Skeletal muscle satellite cell (primary cell): ENCODE measurements around the gene IGFL2.
A peak's percentile ranks its signal among the peaks of the same experiment; 100 is the strongest.
"Not testable (repeated sequence)": the region's sequence is repeated elsewhere in the genome, so short reads cannot be mapped to it uniquely, and the experiment has no call there.

Experiments
- H3K27me3 ChIP-seq: 2 replicates; pipeline ENCODE4 v1.7.0; 2013; ENCODE audit warnings: low read length; ENCODE audit not compliant: control insufficient read depth, insufficient read depth
- H3K36me3 ChIP-seq: 2 replicates; pipeline ENCODE4 v1.7.0; 2013; ENCODE audit warnings: mild to moderate bottlenecking, control low read depth, low read length; ENCODE audit not compliant: insufficient read depth
- H3K4me1 ChIP-seq: 2 replicates; pipeline ENCODE4 v1.7.0; 2013; ENCODE audit warnings: low read length; ENCODE audit not compliant: control insufficient read depth, insufficient read depth
- H3K4me2 ChIP-seq: 2 replicates; pipeline ENCODE4 v1.7.0; 2013; ENCODE audit warnings: mild to moderate bottlenecking, low read length
- H3K4me3 ChIP-seq: 2 replicates; pipeline ENCODE4 v1.7.0; 2013; ENCODE audit warnings: low read length
- H3K9ac ChIP-seq: 2 replicates; pipeline ENCODE4 v1.7.0; 2013; ENCODE audit warnings: mild to moderate bottlenecking, low read depth, low read length, moderate library complexity
- H3K9me3 ChIP-seq: replicated peaks from 2 replicates; pipeline ENCODE4 v1.7.0; 2013; ENCODE audit warnings: mild to moderate bottlenecking, control low read depth, low read length

IGFL2 gene

DNA sequence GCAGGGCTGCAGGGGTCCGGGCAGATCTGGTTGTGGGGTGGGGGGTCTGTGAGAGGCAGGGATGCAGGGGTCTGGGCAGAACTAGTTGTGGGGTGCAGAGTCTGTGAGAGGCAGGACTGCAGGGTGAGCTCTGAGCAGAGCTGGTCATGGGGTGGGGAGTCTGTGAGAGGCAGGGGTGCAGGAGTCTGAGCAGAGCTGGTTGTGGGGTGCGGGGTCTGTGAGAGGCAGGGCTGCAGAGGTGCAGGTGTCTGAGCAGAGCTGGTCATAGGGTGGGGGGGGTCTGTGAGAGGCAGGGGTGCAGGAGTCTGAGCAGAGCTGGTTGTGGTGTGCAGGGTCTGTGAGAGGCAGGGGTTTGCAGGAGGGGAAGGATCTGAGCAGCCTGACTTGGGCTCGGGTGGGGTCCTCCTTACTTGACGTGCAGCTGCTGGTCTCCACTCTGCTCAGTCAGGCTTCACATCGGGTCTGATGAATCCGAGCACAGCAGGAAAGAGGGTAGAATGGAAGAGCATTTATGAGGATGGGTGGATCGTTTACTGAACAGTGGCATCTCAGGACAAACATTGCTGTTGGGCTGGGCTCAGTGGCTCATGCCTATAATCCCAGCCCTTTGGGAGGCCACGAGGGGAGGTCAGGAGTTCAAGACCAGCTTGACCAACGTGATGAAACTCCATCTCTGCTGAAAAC lies 31.2 kb downstream of the IGFL2 start:
- Histone ChIP-seq H3K4me3 (no peak overlapping the region), H3K9me3 (no peaks in the 10 kb centered on the region), H3K4me2 (no peak overlapping the region), H3K36me3 (no peaks in the 10 kb centered on the region), H3K4me1 (peaks cover 15% of the 10 kb centered on the region), H3K9ac (no peak overlapping the region), H3K27me3 (peaks cover 15% of the 10 kb centered on the region)

DNA sequence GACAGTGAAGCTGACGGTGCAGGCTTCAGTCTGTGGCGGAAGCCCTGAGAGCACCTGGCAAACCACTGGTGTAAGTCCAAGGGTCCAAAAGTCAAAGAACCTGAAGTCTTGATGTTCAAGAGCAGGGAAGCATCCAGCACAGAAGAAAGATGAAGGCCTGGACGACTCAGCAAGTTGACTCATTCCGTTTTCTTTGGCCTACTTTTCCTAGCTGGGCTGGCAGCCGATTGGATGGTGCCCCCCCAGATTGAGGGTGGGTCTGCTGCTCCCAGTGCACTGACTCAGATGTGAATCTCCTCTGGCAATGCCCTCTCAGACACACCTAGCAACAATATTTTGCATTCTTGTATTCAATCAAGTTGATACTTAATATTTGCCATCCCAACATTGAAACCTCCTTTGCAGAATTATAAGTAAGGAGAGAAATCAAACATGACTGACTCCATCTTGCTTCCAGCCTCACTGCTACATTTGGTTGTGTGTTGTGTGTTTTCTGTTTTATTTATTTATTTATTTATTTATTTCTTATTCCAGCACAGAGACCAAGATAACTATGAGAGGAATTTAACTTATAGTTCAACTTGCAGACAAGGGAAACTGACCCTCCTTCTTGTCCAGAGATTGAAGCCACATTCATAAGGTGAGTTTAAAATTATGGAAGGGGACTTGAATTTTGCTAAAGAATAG lies 32.8 kb downstream of the IGFL2 start:
- Histone ChIP-seq H3K4me2 (peak overlapping the region; percentile 65), H3K4me3 (no peak overlapping the region), H3K9me3 (no peaks in the 10 kb centered on the region), H3K27me3 (peaks cover 10% of the 10 kb centered on the region), H3K36me3 (no peaks in the 10 kb centered on the region), H3K9ac (peak overlapping the region; percentile 44), H3K4me1 (peaks cover 22% of the 10 kb centered on the region)

DNA sequence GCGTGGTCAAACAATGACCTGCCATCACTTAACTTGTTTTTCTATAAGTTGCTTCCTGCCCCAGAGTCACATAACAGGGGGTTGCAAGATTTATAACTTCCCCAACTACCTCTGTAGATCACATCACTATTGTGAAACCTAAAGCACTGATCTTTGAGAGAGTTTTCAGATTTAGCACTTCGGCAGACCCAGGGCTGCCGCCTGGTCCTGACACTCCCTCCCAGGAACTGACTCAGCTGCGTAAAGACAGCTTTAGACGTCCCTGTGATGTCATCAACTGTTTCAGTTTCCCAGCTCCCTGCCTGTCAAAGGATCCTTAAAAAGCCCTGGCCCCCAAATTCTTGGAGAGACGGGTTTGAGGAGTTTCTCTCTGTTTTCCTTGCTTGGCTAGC lies 33.3 kb downstream of the IGFL2 start:
- H3K9ac ChIP-seq: peak overlapping the region; percentile 44
- peak overlapping the region; percentile 65 for H3K4me2 ChIP-seq
- no peaks in the 10 kb centered on the region for H3K36me3 ChIP-seq
- H3K27me3 ChIP-seq: peaks cover 8% of the 10 kb centered on the region
- peaks cover 22% of the 10 kb centered on the region for H3K4me1 ChIP-seq
- no peak overlapping the region for H3K4me3 ChIP-seq
- H3K9me3 ChIP-seq: no peaks in the 10 kb centered on the region

DNA sequence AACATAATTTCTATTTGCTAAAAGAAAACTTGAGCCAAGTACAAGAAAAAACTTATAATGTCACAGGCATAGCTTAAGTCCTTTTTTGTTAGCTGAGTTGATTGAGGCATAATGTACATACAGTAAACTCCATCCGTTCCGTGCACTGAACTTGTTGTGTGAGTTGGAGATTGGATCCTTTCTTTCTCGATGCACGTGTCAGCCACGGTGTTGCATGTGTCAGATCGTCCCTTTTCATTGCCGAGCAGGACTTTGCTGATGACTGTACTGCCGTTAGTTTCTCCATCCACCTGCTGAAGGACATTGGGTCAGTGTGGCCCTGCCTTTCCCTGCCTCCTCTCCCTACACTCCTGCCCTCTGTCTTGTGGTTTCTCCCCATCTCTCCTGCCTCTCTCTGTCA lies 34.4 kb downstream of the IGFL2 start:
- Histone ChIP-seq H3K9ac (no peak overlapping the region), H3K4me3 (no peak overlapping the region), H3K9me3 (no peaks in the 10 kb centered on the region), H3K4me2 (no peak overlapping the region), H3K4me1 (peaks cover 22% of the 10 kb centered on the region), H3K36me3 (no peaks in the 10 kb centered on the region), H3K27me3 (peaks cover 3% of the 10 kb centered on the region)

DNA sequence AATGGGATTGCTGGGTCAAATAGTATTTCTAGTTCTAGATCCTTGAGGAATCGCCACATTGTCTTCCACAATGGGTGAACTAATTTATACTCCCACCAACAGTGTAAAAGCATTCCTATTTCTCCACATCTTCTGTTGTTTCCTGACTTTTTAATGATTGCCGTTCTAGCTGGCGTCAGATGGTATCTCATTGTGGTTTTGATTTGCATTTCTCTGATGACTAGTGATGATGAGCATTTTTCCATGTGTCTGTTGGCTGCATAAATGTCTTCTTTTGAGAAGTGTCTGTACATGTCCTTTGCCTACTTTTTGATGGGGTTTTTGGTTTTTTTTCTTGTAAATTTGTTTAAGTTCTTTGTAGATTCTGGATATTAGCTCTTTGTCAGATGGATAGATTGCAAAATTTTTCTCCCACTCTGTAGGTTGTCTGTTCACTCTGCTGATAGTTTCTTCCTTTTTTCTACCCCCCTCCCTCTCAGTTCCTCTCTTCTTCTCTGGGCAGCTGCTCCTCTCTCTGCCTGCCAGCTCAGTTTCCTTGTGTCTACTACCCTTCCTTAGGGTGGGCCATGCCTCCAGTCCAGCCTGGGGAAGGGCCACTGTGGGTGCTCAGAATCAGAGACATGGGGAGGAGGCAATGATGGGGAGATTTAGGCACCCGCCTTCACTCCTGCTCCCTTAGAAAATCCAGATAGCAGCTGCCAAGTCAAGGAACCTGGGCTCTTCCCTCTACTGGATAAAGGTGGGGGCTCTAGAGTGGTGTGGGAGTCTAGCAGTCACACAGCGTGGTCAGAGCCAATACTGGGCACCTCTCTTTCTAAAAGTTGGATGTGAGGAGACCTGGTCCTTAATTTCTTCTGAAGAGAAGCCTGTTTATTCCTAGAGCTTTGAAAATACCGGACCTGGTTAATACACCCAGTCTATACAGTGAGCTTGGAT lies 37.0 kb downstream of the IGFL2 start:
- H3K4me2 ChIP-seq: peak overlapping the region; percentile 22
- not testable (repeated sequence) for H3K9me3 ChIP-seq, H3K36me3 ChIP-seq, H3K27me3 ChIP-seq, H3K4me3 ChIP-seq
- peak overlapping the region; percentile 64 for H3K9ac ChIP-seq
- H3K4me1 ChIP-seq: peaks cover 22% of the 10 kb centered on the region

DNA sequence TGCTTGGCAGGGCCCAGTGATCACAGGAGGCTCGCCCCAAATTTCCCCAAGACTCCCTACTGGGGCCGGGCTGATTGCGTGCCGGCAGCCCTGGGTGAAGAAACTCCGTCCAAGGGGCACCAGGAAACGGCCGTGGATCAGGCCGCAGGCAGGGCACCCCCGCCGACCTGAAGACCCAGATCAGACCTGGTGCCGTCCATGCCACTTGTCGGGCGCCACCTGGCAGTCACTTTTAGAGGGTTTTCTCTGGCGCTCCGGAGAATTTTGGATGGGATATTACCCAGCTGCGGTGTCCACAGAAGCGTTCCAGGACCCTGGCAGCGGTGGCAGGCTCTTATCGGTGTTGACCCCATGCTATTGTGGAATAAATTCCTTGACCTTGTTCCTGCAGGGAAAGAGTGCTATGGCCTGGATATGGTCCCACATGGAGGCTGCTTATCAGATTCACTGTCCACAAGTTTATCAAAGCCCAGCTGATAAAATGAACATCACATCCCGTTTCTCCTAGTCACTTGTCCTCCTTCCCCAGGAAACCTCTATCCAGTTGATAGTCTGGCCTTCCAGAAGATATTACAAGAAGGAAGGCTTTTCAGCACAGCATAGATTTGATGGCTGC lies 38.2 kb downstream of the IGFL2 start:
- no peaks in the 10 kb centered on the region for H3K9me3 ChIP-seq
- H3K9ac ChIP-seq: no peak overlapping the region
- peaks cover 13% of the 10 kb centered on the region for H3K4me1 ChIP-seq
- no peak overlapping the region for H3K4me3 ChIP-seq
- no peaks in the 10 kb centered on the region for H3K36me3 ChIP-seq
- H3K27me3 ChIP-seq: peaks cover 14% of the 10 kb centered on the region
- H3K4me2 ChIP-seq: no peak overlapping the region

DNA sequence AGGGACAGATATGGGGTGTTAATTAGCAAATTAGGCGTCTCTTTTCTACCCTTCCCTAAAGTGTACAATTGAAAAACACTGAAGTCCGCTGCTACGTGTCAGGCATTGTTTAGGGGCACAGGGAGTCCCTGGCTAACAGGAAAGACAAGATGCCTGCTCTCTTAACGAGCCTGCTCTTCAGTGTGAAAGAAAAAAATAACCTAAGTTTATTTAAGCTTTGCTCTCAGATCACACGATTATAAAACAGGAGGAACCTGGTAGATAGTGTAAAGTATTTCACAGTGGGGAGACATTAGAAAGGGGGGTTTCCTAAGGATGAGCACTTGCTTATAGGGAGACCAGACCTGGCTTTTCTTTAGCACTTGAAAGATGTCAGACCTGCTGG lies 38.7 kb downstream of the IGFL2 start:
- Histone ChIP-seq H3K4me2 (no peak overlapping the region), H3K27me3 (peaks cover 17% of the 10 kb centered on the region), H3K9ac (no peak overlapping the region), H3K36me3 (no peaks in the 10 kb centered on the region), H3K9me3 (no peaks in the 10 kb centered on the region), H3K4me3 (no peak overlapping the region), H3K4me1 (peaks cover 8% of the 10 kb centered on the region)

DNA sequence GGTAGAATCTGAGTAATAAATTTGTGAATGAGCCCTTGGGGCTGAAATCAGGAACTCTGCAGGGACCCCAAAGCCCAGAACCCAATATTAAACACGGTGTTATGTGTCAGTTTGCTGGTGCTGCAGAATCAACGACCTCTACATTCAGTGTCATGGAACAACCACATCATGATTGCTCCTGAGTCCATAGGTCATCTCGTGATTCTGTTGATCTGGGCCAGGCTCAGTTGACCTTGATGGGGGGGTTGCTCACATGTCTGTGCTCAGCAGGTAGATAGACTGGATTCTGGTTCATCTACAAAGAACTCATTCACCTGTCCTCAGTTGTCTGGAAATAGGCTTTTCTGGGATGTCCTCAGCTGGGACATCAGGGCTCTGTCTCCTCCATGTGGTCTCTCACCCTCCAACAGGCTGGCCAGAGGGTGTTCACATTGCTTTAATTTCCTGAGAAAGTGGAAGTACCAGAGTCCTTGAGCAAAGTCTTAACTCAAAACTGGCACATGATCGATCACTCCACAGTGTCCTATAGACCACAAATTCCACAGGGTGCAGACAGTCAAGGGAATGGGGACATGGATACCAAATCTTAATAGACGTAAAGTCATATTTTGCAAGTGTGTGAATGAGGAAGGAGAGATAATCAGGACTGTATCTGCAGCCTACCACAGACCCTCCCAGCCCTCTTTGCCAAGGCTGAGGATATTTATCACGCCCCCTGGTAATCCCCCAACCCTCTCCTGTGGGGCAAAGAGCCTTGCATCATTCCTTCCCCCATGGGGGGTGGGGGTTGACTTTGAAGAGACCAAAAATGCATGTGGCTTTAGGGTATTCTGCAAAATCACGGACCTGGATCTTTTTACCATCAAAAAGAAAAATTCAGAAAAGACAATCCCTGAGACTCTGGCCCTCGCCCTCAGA lies 42.2 kb downstream of the IGFL2 start:
- Histone ChIP-seq H3K9me3 (no peaks in the 10 kb centered on the region), H3K9ac (no peak overlapping the region), H3K4me1 (peaks cover 10% of the 10 kb centered on the region), H3K4me2 (no peak overlapping the region), H3K4me3 (no peak overlapping the region), H3K27me3 (peaks cover 28% of the 10 kb centered on the region), H3K36me3 (no peaks in the 10 kb centered on the region)

DNA sequence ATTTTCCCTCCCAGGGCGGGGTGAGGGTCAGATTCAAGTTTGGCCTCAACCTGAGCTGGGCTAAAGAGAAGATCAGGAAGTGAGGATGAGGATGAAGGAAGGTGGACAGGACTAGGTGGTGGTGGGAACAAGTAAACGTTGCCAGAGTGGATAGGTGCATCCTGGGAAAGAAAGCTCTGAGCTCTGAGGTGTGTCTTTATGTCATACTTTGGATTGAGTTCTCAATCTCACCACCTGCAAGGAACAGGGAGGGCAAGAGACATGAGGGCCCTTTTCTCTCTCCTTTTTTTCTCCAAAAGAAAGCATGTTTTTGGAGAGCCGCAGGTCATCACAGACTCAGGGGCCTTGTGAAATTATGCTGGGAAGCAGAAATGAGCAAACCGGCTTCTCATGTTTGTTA lies 43.3 kb downstream of the IGFL2 start:
- H3K9ac ChIP-seq: no peak overlapping the region
- peaks cover 6% of the 10 kb centered on the region for H3K4me1 ChIP-seq
- no peak overlapping the region for H3K4me3 ChIP-seq
- H3K4me2 ChIP-seq: no peak overlapping the region
- peaks cover 36% of the 10 kb centered on the region for H3K27me3 ChIP-seq
- H3K36me3 ChIP-seq: no peaks in the 10 kb centered on the region
- H3K9me3 ChIP-seq: no peaks in the 10 kb centered on the region

DNA sequence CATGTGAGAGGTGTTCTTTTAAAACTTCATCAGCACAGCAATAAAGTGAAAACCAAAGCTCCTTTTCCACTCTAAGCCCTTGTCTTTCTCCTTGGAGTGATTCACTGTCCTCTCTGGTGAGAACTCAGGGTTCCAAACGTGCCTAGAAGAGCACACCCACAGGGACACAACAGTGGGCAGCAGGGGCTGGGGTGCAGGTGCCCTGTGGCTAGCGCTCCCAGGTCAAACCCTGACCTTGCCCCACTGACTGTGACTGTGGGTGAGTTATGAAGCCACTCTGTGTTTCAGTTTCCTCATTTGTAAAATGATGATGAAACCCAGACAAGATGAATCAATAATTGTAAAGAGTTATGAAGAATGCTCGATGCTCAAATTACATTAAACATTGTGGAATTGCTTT lies 43.9 kb downstream of the IGFL2 start:
- Histone ChIP-seq H3K27me3 (peaks cover 42% of the 10 kb centered on the region), H3K36me3 (no peaks in the 10 kb centered on the region), H3K4me3 (no peak overlapping the region), H3K4me2 (no peak overlapping the region), H3K9me3 (no peaks in the 10 kb centered on the region), H3K4me1 (peaks cover 6% of the 10 kb centered on the region), H3K9ac (no peak overlapping the region)
